Measurements from ENCODE around the gene UBXN11.
"Not testable (repeated sequence)": the region's sequence is repeated elsewhere in the genome, so short reads cannot be mapped to it uniquely, and the experiment has no call there.

Gene UBXN11

GRCh38 chr1:26305667-26306289 is 658 bp downstream of the UBXN11 start:
- no peak for DNase-seq (ENCODE audit: low read depth)

- DNase-seq (ENCODE audit: low read depth) = no peak
Measured at GRCh38 chr1:26302733-26303405, 3.6 kb downstream of the UBXN11 start.

GRCh38 chr1:26300578-26301275 is 5.7 kb downstream of the UBXN11 start:
- no peak for DNase-seq (ENCODE audit: low read depth)

- no peak for DNase-seq (ENCODE audit: low read depth)
Measured at GRCh38 chr1:26297791-26298124, 8.7 kb downstream of the UBXN11 start.

- no peak for DNase-seq (ENCODE audit: low read depth)
Measured at GRCh38 chr1:26297057-26297790, 9.2 kb downstream of the UBXN11 start.

- DNase-seq (ENCODE audit: low read depth) = no peak
Measured at GRCh38 chr1:26296340-26297056, 9.9 kb downstream of the UBXN11 start.

GRCh38 chr1:26295194-26296138 is 11.0 kb downstream of the UBXN11 start:
- no peak for DNase-seq (ENCODE audit: low read depth)

- DNase-seq (ENCODE audit: low read depth) = no peak
Measured at GRCh38 chr1:26293911-26294463, 12.4 kb downstream of the UBXN11 start.

- DNase-seq (ENCODE audit: low read depth) = not testable (repeated sequence)
Measured at GRCh38 chr1:26292735-26293134, 13.7 kb downstream of the UBXN11 start.

- DNase-seq (ENCODE audit: low read depth) = no peak
Measured at GRCh38 chr1:26291939-26292338, 14.5 kb downstream of the UBXN11 start.

GRCh38 chr1:26291433-26291832 is 15.0 kb downstream of the UBXN11 start:
- no peak for DNase-seq (ENCODE audit: low read depth)

- DNase-seq (ENCODE audit: low read depth) = no peak
Measured at GRCh38 chr1:26290882-26291261, 15.6 kb downstream of the UBXN11 start.

- no peak for DNase-seq (ENCODE audit: low read depth)
Measured at GRCh38 chr1:26290122-26290881, 16.1 kb downstream of the UBXN11 start.

- no peak for DNase-seq (ENCODE audit: low read depth)
Measured at GRCh38 chr1:26289158-26290059, 17.0 kb downstream of the UBXN11 start.

GRCh38 chr1:26288311-26288941 is 18.0 kb downstream of the UBXN11 start:
- DNase-seq (ENCODE audit: low read depth) = peak; percentile 68

- DNase-seq (ENCODE audit: low read depth) = no peak
Measured at GRCh38 chr1:26287811-26288210, 18.6 kb downstream of the UBXN11 start.

GRCh38 chr1:26287033-26287711 is 19.3 kb downstream of the UBXN11 start:
- no peak for DNase-seq (ENCODE audit: low read depth)

GRCh38 chr1:26286064-26286416 is 20.4 kb downstream of the UBXN11 start:
- no peak for DNase-seq (ENCODE audit: low read depth)

All from activated T-cell treated with anti-CD3 and anti-CD28 coated beads for 48 hours (primary cell).